Epithelial cell of proximal tubule (primary cell): Measurements from ENCODE around the gene TPM4. TPM values are rescaled to one million over a fixed set of nuclear protein-coding genes. Genes with fewer than 3 reads are reported as not detected.
A peak's percentile ranks its signal among the peaks of the same experiment; 100 is the strongest.

Experiments used
- DNase-seq: peaks from one replicate; pipeline ENCODE4 v3.0.0-alpha.2; 2011; ENCODE audit warnings: low read depth
- H3K4me3 ChIP-seq: 2 replicates; pipeline ENCODE4 v1.5.1; 2011; ENCODE audit warnings: low read depth, mild to moderate bottlenecking, low read length
- total RNA-seq: library from RNA; depleted of rRNA; stranded (reverse); fragments of >200 nt; gene quantifications from 2 replicates; pipeline ENCODE4 v1.2.3, GENCODE V29; 2015
- TF ChIP-seq, protein P1 (sequence below): conservative IDR thresholded peaks from 2 replicates; pipeline ENCODE4 v1.5.1; 2012; ENCODE audit warnings: low read depth, mild to moderate bottlenecking, low read length

TPM4 gene
- total RNA-seq, 1 donor from 2014 or later: 968 TPM

GRCh38 chr19:16062789-16063188, 13.5 kb upstream of the TPM4 start:
- H3K4me3 ChIP-seq: no peak overlapping the region
- TF ChIP-seq, protein P1, sequence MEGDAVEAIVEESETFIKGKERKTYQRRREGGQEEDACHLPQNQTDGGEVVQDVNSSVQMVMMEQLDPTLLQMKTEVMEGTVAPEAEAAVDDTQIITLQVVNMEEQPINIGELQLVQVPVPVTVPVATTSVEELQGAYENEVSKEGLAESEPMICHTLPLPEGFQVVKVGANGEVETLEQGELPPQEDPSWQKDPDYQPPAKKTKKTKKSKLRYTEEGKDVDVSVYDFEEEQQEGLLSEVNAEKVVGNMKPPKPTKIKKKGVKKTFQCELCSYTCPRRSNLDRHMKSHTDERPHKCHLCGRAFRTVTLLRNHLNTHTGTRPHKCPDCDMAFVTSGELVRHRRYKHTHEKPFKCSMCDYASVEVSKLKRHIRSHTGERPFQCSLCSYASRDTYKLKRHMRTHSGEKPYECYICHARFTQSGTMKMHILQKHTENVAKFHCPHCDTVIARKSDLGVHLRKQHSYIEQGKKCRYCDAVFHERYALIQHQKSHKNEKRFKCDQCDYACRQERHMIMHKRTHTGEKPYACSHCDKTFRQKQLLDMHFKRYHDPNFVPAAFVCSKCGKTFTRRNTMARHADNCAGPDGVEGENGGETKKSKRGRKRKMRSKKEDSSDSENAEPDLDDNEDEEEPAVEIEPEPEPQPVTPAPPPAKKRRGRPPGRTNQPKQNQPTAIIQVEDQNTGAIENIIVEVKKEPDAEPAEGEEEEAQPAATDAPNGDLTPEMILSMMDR: peak; percentile 94
- no peak for DNase-seq

DNA sequence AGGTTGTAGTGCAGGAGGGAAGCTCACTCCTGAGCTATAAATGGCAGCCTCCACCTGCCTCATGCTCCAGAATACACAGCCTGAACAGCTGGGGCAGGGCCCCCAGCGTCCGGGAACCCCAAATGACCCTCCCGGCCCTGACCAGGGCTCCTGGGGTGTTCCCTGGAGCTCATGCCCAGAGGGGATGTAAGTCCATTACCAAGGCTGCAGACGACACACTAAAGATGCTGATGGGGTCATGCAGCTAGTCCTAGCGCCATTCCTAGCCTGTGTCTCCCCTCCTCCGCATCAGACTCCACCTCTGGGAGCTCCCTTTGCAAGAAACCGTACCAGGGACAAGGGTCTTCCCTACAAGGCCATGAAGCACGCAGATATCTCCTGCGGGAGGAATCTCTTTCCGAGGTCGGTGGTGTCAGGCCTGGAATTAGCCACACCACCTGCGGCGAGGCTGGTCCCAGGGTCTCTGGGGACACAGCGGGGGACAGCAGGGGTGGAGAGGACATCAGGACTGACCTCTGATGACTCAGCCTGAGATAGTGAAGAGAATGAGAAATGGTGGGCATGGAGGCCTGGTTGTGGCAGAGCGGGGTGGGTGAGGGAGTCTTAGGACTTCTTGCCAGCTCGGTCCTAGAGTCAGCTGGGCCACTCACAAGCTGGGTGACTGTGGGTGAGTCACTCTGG, 11.9 kb upstream of the TPM4 start:
- DNase-seq: no peak
- TF ChIP-seq, protein P1: no peak

DNA sequence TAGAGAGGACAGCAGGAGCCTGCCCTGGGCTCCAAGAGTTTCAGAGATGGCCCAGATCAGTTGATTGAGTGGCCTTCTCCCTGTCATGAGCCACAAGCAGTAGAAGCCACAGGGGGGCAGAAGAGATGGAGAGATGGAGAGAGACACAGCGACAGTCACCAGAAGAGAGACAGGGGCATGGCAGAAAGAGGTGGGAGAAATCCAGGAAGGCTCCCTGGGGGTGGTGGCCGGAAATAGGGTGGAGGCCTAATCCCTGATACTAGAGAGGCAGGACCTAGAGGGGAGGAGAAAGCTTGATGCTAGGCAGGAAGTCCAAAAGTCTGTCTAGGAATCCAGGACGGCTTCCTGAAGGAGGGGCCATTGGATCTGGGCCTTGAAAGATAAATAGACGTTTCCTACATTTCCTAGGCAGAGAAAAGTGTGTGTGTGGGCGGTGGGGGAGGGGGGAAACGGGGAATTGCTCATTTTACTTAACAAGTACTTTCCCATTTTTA, 9.6 kb upstream of the TPM4 start:
- TF ChIP-seq, protein P1: peak; percentile 44
- no peak overlapping the region for H3K4me3 ChIP-seq
- no peak for DNase-seq

More for the DNA sequence above, 11.9 kb upstream of the TPM4 start:
- H3K4me3 ChIP-seq: no peak overlapping the region

DNA sequence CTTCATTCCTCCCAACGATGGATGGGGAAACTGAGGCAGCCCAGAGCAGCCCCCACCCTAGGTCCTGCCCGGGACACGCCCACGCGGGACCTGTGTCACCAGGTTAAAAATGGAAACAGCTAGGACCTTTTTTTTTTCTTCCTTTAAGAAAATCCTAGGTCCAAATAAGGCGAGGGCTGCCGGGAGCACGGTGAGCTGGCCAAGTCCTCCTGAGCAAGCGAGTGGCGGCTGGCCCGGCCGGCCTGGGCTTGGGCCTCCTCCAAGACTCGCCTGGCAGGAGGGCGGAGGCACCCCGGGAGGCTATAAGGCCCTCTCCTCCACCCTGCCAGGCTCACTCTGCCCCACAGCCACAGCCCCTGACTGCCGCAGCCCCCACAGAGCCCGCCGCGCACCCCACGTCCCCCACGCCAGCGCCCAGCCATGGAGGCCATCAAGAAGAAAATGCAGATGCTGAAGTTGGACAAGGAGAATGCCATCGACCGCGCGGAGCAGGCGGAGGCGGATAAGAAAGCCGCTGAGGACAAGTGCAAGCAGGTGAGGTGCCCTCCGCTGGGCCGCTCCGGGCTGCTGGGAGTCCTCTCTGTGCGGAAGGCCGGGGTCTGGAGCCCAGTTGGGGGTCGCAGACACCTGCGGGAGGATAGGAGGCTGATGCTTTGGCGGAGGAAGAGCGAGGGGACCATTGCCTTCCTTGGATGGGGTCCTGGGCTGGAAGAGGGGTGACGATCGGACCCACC, 8.9 kb upstream of the TPM4 start:
- no peak for DNase-seq
- no peak overlapping the region for H3K4me3 ChIP-seq
- TF ChIP-seq, protein P1: no peak

DNA sequence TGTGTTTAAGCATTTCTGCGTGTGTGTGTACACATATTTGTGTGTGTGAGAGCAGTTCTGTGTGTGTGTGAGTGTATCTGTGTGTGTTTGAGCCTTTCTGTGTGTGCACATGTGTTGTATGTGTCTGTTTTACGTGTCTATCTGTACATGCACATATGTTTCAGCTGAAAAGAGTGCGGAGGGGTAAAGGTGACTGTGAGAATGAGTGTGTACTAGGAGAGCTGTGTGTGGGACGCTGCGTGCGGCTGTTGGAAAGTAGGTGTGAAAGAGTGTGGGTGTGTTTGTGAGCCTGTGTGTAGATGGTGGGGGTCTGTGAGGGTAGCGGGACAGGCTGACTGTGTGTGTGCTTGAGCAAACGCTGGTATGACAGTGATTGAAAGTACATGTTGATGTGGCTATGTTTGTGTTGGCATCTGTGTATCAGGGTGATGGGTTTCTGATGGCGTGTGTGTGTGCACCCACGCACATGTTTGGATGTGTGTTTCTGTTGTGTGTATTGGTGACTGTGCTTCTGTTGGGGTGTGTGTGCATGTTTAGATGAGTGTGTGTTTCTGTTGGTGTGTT, 7.5 kb upstream of the TPM4 start:
- TF ChIP-seq, protein P1: no peak
- H3K4me3 ChIP-seq: no peak overlapping the region
- no peak for DNase-seq

GRCh38 chr19:16069813-16070365, 6.4 kb upstream of the TPM4 start:
- TF ChIP-seq, protein P1: no peak
- no peak overlapping the region for H3K4me3 ChIP-seq
- no peak for DNase-seq
